HG03064 (cell line): ENCODE data around the gene PRKRIP1.
"Not testable (repeated sequence)": the region's sequence is repeated elsewhere in the genome, so short reads cannot be mapped to it uniquely, and the experiment has no call there.

Experiments
- ATAC-seq: cut with Tn5 transposase; IDR thresholded peaks from one replicate; pipeline ENCODE4 v1.9.1; 2021; ENCODE audit warnings: low read depth; ENCODE audit not compliant: unreplicated experiment

Gene PRKRIP1, protein sequence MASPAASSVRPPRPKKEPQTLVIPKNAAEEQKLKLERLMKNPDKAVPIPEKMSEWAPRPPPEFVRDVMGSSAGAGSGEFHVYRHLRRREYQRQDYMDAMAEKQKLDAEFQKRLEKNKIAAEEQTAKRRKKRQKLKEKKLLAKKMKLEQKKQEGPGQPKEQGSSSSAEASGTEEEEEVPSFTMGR

DNA sequence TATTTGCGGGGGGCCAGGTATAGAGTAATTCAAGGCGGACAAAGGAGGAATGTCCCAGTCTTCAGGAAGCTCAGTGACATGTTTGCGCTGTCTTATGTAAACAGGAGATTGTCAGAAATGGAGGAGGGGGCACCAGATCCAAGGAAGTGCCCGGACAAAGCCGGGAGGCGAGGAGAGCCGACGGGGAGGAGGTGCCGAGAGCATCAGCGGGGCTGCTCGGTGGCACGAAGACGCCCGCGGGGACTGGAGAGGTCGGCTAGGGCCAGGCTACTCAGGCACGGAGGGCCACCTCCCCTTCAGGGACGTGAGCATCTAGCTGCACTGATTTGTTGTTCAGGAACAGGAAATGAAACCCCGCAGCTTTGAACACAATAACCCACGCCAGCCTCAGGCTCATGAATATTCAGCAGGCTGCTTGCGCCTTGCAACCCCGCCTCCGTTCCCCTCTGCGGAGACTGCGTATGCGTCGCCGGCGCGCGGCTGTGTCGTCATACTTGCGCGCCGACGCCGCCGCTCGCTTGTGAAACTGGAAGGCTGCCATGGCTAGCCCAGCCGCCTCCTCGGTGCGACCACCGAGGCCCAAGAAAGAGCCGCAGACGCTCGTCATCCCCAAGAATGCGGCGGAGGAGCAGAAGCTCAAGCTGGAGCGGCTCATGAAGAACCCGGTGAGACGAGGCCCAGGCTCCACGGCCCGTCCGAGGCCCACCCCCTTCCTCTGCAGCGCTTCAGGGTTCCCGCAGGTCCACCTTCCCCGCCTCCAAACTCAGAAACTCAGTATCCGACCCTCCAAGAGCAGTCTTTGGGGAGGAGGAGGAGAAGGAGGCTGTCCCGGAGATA, at the start of gene PRKRIP1:
TSS of gene PRKRIP1 (plus strand) at position 491 of the 837 bp plus-strand sequence. CDS start at position 540, 49 bp downstream.
- ATAC-seq = peak; percentile 98

DNA sequence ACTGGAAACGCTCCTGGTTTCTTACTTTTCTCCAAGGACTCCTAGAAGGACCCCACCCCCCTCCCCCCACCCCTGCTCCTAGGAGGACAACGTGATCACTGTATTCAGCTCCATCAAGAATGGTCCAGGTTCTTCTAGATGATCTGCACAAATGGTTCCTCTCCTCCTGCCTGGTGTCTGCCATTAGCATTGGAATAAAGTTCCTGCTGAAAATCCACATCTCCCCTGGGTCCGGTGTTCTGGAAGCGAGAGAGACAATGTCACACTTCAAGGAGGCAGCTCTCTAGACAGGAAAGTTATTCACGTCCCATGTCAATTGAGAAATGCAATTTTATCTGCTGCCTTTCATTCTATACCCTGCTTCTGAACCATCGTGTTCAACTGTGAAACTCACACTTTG, 49.2 kb upstream of the PRKRIP1 start:
- not testable (repeated sequence) for ATAC-seq

DNA sequence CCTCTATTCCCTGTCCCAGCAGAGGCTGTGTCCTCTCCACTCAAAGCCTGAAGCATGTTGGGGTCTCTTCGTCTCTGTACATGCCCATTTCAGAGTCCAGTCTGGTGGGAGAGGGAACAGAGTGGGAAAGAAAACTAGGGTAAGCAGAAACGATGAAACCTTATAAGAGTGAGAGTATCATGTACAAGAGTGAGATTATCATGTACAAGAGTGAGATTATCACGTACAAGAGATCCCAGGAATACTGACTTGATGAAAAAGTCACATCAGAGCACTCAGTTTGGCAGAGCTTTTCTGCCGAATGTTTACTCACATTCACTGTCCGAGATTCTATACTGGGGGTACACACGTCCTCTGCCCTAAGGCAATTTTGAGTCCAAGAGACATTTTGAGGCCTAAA, 39.8 kb upstream of the PRKRIP1 start, which contains the start of gene SPDYE6:
TSS of gene SPDYE6 (minus strand) at position 101 of the 400 bp plus-strand sequence. CDS start 421 bp downstream, outside the sequence.
- not testable (repeated sequence) for ATAC-seq

DNA sequence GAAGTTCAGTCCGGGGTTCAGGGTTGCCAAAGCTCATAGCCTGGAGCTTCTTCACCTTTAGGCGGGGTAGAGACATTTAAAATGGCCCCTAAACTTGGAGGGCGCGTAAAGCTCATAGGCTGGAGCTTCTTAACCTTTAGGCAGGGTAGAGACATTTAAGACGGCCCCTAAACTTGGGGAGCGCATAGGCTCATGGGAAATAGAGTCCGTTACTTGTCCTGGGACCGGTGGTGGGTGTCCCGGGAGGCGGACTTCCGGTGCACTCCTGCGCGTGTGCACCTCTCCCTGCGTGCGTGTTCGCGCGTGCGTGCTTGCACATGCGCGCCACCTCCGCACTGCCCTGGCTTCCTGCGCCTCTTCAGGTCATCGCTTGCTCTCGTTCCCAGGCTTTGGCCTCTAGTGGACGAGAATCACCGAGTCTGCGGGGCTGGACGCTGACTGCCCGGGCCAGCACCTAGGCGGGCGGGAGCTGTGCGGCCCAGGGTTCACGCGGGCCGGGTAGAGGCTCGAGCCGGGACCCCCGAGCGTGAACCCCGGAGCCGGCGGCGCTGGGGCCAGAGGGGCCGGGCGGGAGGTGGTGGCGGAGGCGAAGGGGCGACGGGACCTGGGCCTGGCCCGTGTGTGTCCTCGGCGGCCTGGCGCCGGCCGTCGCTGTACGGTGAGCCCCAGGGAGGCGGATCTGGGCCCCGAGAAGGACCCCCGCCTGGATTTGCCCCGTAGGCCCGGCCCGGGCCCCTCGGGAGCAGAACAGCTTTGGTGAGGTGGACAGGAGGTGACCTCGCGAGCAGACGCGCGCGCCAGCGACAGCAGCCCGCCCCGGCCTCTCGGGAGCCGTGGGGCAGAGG, 32.4 kb upstream of the PRKRIP1 start:
- ATAC-seq = peak; percentile 98

DNA sequence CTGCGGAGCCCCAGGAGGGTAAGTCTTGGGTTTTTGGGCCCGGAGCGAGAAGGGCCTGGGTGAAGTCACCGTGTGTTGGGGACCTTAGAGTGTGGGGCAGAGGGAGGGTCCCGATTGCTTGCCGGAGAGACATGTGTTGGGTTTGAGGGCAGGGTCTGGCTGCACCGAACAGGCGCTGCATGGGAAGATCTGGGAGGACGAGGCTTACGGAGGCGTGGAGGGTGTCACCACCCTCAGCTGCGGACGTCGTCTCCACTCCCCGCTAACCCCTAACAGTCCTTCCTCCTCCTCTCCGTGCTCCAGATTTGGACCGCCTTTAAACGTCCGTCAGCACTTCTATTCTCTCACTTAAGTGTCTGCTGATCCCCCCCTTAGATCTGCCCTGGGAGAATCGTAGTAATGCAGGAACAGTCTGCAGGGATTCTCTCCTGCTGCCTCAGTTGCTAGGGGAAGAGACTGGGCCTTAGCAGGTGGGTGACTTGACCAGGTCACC, 31.7 kb upstream of the PRKRIP1 start:
- ATAC-seq = not testable (repeated sequence)

DNA sequence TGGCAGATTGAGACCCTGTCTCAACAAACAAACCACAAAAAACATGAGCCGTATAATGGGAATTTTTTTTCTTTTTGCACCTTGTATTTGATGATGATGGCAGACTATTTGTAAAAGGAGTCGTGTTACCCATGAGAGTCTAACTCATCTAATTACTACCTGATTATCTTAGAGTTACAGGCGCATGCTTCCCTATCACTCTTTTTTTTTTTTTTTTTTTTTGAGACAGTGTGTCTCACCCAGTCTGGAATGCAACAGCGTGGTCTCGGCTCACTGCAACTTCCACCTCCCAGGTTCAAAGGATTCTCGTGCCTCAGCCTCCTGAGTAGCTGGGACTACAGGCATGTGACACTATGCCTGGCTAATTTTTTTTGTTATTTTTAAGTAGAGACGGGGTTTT, 30.8 kb upstream of the PRKRIP1 start:
- not testable (repeated sequence) for ATAC-seq

DNA sequence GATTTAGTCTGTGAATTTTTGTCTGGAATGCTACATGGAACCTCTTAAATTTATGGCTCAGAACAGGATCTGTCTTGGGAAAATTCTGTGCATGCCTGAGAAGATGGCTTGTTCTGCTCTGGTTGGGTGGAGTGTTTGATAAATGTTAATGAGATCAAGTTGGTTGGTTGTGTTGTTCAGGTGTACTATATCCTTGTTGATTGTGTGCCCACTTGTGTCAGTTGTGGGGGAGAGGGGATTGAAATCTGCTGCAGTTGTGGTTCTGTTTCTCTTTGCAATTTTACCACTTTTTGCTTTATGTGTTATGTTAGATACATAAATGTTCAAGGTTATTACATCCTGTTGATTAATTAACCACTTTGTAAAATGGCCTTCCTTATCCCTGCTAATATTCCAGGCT, 26.1 kb upstream of the PRKRIP1 start:
- not testable (repeated sequence) for ATAC-seq

DNA sequence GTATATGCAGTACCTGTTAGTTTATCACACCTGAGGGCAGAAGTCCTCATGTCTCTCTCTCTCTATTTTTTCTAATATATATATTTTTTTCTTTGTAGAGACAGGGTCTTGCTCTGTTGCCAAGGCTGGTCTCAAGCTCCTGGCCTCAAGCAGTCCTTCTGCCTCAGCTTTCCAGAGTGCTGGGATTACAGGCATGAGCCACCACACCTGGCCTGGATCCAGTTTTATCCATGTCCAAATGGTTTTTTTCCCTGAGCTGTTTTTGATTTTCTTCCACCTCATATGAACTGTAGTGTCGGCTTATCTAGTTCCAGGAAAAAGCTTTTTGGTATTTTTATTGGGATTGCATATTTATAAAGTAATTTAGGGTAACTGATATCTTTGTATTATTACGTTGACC, 23.4 kb upstream of the PRKRIP1 start:
- ATAC-seq = not testable (repeated sequence)

DNA sequence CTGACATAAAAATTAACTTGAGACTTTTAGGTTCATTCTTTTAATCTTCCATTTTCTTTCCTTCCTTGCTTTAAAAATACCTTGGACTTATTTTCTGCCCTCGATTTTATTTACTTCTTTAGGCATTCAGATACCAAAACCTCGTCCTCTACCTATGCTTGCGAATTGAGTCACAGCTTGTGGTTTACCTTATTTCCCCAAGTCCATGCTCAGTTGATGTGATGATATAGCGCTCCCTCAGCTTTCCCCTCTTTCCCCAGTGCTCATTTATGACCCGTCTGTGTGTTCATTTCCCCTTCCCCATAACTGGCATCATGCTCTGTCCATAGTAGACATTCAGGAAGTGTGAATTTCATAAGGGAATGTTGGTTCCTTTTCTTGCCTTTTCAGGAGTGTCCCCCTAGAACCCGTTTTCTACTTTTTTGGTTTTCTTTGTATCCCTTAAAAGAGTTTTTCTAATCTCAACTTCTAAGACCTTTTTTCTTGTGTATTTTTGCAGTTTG, 19.1 kb upstream of the PRKRIP1 start:
- no peak for ATAC-seq

DNA sequence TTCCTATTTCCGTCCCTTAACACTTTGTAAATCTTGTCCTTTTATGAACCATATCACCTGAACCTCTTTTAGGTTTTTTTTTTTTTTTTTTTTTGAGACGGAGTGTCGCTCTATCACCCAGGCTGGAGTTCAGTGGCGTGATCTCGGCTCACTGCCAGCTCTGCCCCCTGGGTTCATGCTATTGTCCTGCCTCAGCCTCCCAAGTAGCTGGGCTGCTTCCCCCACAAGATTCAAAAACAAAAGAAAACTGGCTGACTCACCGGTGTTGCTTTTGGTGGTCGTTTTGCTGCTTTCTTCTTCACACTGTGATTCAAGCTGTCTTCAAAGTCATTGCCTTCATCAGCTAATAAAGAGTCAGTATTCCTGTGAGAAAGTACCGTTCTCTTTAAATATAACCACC, 15.3 kb upstream of the PRKRIP1 start:
- ATAC-seq = not testable (repeated sequence)

DNA sequence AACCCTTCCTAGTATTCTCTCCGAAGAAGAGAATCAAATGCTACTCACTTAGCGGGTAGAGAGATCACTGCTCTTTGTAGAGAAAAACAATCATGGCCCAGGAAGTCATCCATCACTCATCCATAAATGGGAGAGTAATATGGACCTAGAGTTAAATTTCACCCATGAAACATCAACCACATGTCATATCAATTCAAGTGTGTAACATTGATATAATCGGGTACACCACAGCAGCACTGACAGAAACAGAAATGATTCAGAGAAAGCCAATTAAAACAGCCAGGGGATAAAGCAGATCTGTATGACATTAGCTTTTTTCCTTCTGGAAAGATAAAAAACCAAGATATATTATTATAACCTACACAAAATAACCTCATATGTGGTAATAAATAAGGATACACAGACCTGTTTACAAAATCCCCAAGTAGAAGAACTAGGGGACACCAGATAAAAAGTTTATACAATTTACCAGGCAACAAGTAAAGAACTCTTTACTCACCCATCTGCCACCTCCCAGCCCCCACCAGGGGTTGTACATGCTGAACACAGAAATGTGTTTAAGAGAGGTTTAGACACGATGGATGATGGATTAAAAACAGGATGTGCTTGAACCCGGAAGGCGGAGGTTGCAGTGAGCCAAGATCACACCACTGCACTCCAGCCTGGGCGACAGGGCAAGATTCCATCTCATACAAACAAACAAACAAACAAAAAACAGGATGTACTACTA, 14.3 kb upstream of the PRKRIP1 start:
- not testable (repeated sequence) for ATAC-seq

DNA sequence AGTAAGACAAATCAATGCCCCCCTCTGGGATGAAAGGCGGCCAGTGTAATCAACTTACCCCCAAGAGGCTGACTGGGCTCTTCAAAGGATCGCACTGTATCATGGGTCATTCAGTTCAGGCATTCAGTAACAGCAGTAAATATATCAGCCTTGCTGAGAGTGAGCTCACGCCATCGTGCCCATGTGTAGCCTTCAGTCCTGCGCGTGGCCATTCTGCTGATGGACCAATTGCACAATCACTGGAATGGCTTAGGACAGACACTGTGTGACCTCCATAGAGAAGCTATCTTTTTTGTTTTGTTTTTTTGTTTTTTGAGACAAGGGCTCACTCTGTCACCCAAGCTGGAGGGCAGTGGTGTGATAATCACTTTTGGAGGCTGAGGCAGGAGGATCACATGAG, 9.1 kb upstream of the PRKRIP1 start:
- no peak for ATAC-seq

DNA sequence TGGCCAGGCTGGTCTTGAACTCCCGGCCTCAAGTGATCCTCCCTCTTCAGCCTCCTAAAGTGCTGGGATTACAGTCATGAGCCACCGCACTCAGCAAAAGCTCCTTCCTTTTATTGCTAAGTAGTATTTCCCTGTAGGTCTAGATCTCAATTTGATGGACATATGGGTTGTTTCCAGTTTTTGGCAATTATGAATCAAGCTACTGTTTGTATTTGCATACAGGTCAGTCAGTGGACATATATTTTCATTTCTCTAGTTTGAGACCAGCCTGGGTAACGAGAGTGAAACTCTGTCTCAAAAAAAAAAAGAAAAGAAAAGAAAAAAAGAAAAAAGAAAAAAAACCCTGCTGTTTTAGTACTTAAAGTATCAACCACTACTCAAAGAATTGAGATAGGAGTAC, 6.4 kb upstream of the PRKRIP1 start:
- no peak for ATAC-seq

DNA sequence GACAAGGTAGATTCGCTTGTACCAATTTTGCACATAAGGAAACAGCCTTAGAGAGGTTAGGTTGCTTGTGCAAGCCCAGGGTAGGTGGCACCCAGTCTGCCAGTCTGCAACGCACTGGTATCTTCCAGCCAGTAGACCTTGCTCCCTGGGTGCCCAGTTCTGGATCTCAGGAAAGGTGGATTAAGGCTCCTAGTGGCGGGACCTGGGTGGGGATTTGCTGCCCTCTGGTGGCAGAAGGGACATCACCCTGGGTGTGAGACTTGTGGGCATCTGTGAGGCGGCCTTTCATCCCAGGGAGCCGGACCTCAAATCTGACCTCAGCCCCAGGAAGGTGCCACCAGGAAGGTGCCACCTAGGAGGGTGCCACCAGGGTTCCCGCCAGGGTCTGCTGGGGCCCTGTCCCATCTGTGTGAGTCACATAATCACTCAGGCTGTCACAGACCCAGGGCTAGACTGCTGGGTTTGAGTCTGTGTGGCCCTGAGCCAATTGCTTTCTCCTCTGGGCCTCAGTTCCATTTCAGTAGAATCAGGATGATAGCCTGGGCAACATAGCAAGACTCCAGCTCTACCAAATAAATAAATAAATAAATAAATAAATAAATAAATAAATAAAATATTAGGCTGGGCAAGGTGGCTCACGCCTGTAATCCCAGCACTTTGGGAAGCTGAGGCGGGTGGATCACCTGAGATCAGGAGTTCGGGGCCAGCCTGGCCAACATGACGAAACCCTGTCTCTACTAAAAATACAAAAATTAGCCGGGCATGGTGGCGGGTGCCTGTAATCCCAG, 5.3 kb upstream of the PRKRIP1 start:
- ATAC-seq = no peak

DNA sequence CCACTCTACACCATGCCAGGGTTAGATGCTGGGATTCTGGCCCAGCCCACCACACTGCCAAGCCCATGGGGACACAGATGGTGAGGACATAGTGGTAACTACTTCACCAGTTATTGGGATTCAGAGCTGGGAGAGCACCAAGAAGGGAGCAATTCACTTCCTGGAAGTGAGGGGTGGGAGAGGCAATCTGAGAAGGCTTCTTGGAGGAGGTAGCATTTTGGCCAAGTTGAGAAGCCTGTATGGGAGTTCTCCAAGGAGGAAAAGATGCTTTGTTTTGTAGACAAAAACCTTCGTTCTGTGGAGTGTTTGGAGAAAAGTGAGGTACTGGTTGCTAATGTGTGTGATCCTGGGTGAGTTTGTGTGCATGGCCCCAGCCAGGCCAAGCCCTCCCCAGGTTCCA, 3.8 kb upstream of the PRKRIP1 start:
- ATAC-seq = no peak

DNA sequence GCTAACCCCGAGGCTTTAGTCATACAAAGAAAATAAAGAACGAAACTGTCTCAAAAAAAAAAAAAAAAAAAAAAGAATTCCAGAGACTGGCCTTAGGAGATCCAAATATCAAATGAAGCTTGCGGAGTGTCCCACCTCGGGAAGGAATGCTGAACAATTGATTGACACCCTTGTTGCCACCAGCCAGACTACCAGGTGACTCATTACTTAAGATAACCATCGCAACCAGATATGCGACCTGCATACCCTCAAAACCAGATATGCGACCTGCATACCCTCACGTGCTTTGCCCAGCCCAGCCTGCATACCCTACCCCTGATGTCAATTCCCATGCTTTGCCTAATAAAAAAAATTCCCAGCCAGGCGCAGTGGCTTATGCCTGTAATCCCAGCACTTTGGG, 2.7 kb upstream of the PRKRIP1 start:
- ATAC-seq = no peak

DNA sequence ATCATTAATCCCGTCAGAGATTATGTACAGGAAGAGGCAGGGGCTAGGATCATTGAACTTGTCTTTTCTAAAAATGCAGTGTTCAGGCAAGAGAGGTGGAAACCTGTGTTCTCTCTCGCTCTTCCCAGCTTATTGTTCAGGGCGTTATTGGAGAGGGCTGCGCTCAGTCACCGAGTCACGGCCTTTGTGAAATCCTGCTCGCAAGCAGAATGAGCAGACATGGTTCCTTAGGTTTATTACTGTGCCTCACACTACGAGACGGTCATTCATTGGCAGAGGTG, 631 bp upstream of the PRKRIP1 start:
- no peak for ATAC-seq

DNA sequence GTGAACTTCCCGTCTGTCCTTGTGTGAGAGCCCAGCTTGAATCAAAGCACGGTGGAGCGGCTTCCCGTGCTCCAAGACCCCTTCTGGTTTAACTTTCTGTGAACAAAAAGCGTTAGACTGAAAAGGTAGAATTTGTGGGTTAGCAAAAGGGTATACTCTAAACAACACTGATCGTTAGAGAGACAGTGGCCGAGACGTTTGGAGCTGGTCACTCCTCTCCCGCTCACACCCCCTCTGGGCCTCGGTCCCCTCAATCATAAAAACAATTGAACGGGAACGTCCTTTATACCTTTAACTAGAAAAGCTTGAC, 502 bp downstream of the PRKRIP1 start:
- no peak for ATAC-seq

DNA sequence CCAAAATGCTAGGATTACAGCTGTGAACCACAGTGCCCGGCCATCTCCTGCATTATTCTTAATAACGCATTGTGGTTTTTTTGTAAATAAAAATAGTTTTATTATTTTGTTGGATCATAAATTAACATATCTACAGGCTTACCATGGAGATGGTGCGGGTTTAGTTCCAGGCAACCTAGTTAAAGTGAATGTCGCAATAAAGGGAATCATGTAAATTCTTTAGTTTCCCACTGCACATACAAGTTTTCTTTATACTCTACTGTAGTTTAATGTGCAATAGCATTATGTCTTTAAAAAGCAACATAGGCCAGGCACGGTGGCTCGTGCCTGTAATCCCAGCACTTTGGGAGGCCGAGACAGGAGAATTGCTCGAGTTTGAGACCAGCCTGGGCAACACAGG, 2.4 kb downstream of the PRKRIP1 start:
- ATAC-seq = no peak

DNA sequence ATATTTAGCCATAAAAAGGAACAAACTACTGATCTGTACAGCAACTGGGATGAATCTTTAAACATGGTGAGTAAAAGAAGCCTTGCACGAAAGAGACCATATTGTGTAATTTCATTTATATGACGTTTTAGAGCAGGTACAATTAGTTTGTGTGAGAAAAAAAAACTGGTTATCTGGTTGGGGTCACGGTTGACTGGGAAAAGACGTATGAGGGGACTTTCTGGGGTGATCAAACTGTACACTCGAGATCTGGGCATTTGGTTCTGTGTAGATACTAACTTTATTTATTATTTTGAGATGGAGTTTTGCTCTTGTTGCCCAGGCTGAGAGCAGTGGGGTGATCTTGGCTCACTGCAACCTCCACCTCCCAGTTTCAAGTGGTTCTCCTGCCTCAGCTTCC, 4.2 kb downstream of the PRKRIP1 start:
- no peak for ATAC-seq
